ENCODE data around the gene MFNG. TPM values are rescaled to one million over a fixed set of nuclear protein-coding genes. Genes with fewer than 3 reads are reported as not detected.

Gene MFNG
- total RNA-seq, 2 donors from 2014 or later = 4.4 to 7.3 TPM

DNA sequence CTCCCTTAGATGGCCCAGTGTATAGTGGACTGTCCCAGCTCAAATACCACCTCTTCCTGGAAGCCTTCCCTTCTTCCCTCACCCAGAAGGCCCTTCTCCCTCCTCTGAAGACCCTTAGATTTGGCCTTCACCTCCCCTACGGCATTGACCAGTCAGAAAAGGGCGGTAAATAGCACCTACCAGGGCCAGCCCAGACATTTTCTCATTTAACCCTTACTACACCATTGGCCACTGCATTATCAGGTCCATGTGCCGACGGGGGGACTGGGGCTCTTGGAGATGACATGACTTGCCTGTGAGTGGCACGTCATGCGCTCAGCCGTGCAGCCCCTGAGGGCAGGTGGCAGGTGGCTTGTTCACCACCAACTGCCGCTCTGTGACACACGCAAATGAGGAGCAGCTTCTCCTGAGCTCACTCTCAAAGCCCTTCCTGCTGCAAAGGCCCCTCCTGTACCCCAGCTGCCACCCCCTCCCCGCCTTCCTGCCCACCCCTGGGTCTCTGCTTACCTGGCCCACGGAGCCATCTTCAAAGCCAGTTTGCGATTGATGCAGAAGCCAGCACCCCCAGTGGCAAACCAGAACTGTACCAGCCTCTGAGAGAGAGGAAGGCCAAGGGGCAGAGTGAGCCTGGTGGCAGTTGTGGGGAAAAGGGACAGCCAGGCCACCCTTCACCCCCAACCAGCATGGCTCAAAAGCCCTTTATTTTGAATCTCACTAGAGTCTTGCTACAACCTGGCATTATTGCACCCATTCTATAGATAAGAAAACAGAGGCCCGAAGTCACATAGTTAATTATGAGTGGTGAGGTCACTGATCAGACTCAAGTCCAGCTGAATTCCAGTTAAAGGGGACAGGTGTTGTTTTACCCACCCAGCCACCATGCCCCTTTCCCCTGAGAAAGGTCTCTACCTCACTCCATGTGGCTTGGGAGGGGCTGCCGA is 9.5 kb downstream of the MFNG start:
- 63% methylated on average over 14 of the region's 14 CpGs for WGBS
- intact Hi-C loops (cut with DNase I) = no loop called here

DNA sequence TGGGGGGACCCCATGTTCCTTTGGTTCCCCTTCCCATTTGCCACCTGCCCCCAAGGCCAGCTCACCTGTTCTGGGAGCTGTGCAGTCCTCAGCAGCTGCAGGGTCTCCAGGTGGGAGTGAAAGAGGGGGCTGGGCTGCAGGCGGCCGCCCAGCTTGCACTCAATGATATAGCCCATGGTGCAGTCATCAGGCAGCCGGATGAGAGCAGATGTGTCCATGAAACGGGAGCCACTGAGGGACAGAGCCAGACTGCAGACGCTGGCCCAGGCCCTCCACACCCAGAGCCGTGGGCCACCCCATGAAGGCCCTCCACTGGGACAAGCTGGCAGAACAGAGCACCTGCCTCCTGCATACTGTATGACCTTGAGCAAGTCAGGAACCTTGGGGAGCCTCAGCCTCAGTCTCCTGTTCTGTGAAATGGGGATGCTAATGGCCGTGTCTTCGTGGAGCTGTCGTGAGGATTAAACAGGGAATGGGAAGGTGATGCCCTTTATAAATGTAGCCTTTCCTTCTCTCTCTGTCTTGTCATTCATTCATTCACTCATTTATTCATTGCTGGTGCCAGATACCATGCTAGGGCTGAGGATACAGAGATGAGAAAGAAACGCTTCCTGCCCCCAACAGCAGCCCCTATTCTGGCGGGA is 11.6 kb downstream of the MFNG start:
- DNase-seq (ENCODE audit: low spot score) = no peak
- WGBS = 83% methylated on average over 11 of the region's 11 CpGs
- Histone ChIP-seq H3K27ac (no peak overlapping the region), H3K4me3 (no peak overlapping the region), H3K4me1 (replicated peaks) (no peaks in the 10 kb centered on the region), H3K27me3 (replicated peaks; ENCODE audit: insufficient read depth) (no peaks in the 10 kb centered on the region), H3K9me3 (no peaks in the 10 kb centered on the region), H3K36me3 (no peaks in the 10 kb centered on the region)
- intact Hi-C loops (cut with DNase I) = no loop called here
- TF ChIP-seq, protein P1, sequence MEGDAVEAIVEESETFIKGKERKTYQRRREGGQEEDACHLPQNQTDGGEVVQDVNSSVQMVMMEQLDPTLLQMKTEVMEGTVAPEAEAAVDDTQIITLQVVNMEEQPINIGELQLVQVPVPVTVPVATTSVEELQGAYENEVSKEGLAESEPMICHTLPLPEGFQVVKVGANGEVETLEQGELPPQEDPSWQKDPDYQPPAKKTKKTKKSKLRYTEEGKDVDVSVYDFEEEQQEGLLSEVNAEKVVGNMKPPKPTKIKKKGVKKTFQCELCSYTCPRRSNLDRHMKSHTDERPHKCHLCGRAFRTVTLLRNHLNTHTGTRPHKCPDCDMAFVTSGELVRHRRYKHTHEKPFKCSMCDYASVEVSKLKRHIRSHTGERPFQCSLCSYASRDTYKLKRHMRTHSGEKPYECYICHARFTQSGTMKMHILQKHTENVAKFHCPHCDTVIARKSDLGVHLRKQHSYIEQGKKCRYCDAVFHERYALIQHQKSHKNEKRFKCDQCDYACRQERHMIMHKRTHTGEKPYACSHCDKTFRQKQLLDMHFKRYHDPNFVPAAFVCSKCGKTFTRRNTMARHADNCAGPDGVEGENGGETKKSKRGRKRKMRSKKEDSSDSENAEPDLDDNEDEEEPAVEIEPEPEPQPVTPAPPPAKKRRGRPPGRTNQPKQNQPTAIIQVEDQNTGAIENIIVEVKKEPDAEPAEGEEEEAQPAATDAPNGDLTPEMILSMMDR (IDR thresholded peaks at IDR 0.05) = no peak
- TF ChIP-seq POLR2AphosphoS5 (IDR thresholded peaks at IDR 0.05) = no peak
- no peak for TF ChIP-seq POLR2A (IDR thresholded peaks at IDR 0.05)

More for the DNA sequence above, 9.5 kb downstream of the MFNG start:
- no peak for DNase-seq (ENCODE audit: low spot score)
- Histone ChIP-seq H3K4me1 (replicated peaks) (no peaks in the 10 kb centered on the region), H3K27ac (no peak overlapping the region), H3K27me3 (replicated peaks; ENCODE audit: insufficient read depth) (no peaks in the 10 kb centered on the region), H3K36me3 (no peaks in the 10 kb centered on the region), H3K4me3 (no peak overlapping the region), H3K9me3 (no peaks in the 10 kb centered on the region)
- TF ChIP-seq, protein P1 (IDR thresholded peaks at IDR 0.05) = no peak
- no peak for TF ChIP-seq POLR2AphosphoS5 (IDR thresholded peaks at IDR 0.05)
- TF ChIP-seq POLR2A (IDR thresholded peaks at IDR 0.05) = no peak

DNA sequence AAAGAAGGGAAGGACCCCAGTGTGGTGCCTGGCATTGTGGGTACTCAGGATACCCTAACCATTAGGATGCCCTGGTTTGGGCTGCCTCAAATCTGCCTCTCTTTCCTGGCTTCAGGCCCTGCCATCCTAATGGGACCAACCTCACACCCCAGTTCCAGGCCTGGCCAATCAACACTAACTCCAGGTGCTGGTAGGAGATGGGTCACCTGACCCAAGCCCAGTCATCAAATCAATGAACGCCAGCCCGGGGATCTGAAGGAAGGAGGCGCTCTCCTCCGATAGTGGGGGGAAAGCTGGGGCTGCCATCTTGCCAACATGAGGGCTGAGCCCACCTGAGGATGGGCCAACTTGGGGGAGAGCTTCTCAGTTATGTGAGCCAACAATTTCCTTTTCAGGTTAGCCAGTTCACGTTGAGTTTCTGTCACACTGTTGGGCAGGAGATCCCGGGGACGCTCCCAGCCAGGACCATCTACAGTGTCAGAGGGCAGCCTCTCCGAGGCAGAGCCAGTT is 12.7 kb downstream of the MFNG start:
- H3K4me1 ChIP-seq (replicated peaks) = no peaks in the 10 kb centered on the region
- H3K4me3 ChIP-seq = no peak overlapping the region
- H3K27me3 ChIP-seq (replicated peaks; ENCODE audit: insufficient read depth) = no peaks in the 10 kb centered on the region
- no peaks in the 10 kb centered on the region for H3K9me3 ChIP-seq
- H3K27ac ChIP-seq = no peak overlapping the region
- 66% methylated on average over 8 of the region's 8 CpGs for WGBS
- TF ChIP-seq, protein P1 (IDR thresholded peaks at IDR 0.05) = no peak
- TF ChIP-seq POLR2AphosphoS5 (IDR thresholded peaks at IDR 0.05) = no peak
- TF ChIP-seq POLR2A (IDR thresholded peaks at IDR 0.05) = no peak
- no peak for DNase-seq (ENCODE audit: low spot score)
- no peaks in the 10 kb centered on the region for H3K36me3 ChIP-seq
- intact Hi-C loops (cut with DNase I) = no loop called here

DNA sequence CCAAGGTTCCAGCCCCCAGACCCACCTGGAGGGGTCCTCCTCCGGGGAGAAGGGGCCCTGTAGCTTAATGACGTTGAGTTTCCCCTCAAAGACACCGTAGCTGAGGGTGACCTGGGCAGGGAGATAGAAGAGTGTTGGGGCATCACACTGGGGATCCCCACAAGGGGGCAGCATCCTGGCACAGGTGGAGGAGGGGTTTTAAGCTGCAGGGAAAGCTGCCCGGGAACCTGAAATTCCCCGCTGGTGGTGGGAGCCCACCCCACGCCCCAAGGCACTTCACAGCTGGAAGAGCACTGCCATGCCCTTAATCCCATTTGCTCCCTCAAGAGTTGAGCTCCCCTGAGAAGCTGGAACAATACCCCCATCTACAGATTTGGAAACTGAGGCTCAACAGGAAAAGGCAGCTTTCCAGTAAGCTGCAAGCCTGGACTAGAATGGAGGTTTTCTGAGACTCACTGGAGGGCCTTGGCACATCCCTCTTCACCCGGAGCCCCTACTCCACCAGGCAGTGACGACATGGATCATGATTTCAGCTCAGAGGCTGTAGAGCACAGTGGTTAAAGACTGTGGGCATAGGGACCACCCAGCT is 13.7 kb downstream of the MFNG start:
- Histone ChIP-seq H3K4me3 (no peak overlapping the region), H3K36me3 (no peaks in the 10 kb centered on the region), H3K9me3 (no peaks in the 10 kb centered on the region), H3K4me1 (replicated peaks) (no peaks in the 10 kb centered on the region), H3K27me3 (replicated peaks; ENCODE audit: insufficient read depth) (no peaks in the 10 kb centered on the region), H3K27ac (no peak overlapping the region)
- WGBS = 27% methylated on average over 8 of the region's 8 CpGs
- intact Hi-C loops (cut with DNase I) = no loop called here
- no peak for TF ChIP-seq POLR2AphosphoS5 (IDR thresholded peaks at IDR 0.05)
- TF ChIP-seq, protein P1 (IDR thresholded peaks at IDR 0.05) = peak in 3 of 4 experiments; percentile 28 to 49 (median 47)
- DNase-seq (ENCODE audit: low spot score) = no peak

All from prostate gland (tissue), 2 donors.